ENCODE data around the gene CHST12. TPM values are rescaled to one million over a fixed set of nuclear protein-coding genes. Genes with fewer than 3 reads are reported as not detected.

CHST12 gene
- total and polyA plus RNA-seq, 7 donors, result 6.6 to 12.0 (median 8.2) TPM

DNA sequence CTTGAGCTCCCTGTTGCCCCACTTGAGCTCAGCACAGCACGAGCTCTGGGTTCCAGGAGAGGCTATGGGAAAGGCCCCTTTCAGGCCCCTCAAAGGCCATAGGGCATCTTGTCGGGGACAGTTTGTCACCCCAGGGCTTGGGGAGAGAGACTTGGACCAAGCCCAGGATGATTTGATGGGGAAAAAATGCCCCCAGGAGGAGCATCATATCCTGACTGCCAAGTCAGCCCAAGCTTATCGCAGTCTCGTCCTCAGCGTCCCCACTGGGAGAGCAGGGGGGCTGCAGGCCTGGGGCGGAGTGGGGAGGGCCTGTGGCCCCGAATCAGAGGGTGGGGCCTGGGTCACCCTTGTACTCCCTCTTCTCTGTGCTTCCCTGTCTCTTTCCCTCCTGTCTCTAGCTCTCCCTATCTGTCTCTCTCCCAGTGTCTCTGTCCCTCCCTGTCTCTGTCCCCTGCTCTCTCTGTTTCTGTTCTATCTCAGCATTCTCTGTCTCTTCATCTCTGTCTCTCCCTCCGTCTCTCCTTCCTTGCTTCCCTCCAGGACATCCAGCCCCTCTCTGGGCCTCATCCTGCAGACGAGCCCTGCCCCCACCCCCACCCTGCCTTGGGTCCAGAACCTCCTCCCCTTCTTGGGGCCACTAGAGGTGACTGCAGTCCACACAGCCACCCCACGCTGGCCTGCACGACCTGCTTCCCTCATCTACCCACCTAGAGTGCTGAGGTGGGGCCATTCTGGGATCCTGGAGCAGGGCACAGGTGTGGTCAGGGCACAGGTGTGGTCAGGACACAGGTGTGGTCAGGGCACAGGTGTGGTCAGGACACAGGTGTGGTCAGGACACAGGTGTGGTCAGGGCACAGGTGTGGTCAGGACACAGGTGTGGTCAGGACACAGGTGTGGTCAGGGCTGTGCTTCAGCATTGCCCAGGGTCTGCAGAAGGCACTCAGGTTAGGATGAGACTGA, 90.1 kb downstream of the CHST12 start:
- Histone ChIP-seq H3K36me3 (ENCODE audit: insufficient read depth in 1 of 2, low read depth in 1 of 2) (no peaks in the 10 kb centered on the region), H3K4me1 (peaks cover 5% of the 10 kb centered on the region), H3K4me3 (no peak overlapping the region), H3K27me3 (ENCODE audit: insufficient read depth in 3 of 3, low read length in 2 of 3) (peaks cover 0 to 42% (median 11%) of the 10 kb centered on the region in 3 donors), H3K9me3 (no peaks in the 10 kb centered on the region), H3K27ac (no peak overlapping the region)
- DNase-seq, result no peak
- 39 to 40% (median 40%) methylated on average over 10 of the region's 11 CpGs for WGBS, 3 donors
- no peak for ATAC-seq
- intact Hi-C loops (cut with DNase I), result no loop called here
- TF ChIP-seq, protein P1, sequence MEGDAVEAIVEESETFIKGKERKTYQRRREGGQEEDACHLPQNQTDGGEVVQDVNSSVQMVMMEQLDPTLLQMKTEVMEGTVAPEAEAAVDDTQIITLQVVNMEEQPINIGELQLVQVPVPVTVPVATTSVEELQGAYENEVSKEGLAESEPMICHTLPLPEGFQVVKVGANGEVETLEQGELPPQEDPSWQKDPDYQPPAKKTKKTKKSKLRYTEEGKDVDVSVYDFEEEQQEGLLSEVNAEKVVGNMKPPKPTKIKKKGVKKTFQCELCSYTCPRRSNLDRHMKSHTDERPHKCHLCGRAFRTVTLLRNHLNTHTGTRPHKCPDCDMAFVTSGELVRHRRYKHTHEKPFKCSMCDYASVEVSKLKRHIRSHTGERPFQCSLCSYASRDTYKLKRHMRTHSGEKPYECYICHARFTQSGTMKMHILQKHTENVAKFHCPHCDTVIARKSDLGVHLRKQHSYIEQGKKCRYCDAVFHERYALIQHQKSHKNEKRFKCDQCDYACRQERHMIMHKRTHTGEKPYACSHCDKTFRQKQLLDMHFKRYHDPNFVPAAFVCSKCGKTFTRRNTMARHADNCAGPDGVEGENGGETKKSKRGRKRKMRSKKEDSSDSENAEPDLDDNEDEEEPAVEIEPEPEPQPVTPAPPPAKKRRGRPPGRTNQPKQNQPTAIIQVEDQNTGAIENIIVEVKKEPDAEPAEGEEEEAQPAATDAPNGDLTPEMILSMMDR (IDR thresholded peaks at IDR 0.05), result no peak

GRCh38 chr7:2494191-2495130, 91.0 kb downstream of the CHST12 start:
- ATAC-seq (peak in 1 of 4 donors; percentile 23), DNase-seq (no peak)
- Histone ChIP-seq H3K27ac (no peak overlapping the region), H3K36me3 (ENCODE audit: insufficient read depth in 1 of 2, low read depth in 1 of 2) (no peaks in the 10 kb centered on the region), H3K9me3 (no peaks in the 10 kb centered on the region), H3K27me3 (ENCODE audit: insufficient read depth in 3 of 3, low read length in 2 of 3) (peaks cover 0 to 41% (median 11%) of the 10 kb centered on the region in 3 donors), H3K4me1 (peaks cover 5% of the 10 kb centered on the region), H3K4me3 (no peak overlapping the region)
- TF ChIP-seq, protein P1 (IDR thresholded peaks at IDR 0.05), result no peak
- WGBS, 3 donors, result 45 to 51% (median 49%) methylated on average over 27 to 32 of the region's 32 CpGs
- intact Hi-C loops (cut with DNase I), result no loop called here

- Histone ChIP-seq H3K27ac (no peak overlapping the region), H3K27me3 (ENCODE audit: insufficient read depth in 3 of 3, low read length in 2 of 3) (peaks cover 0 to 41% (median 11%) of the 10 kb centered on the region in 3 donors), H3K4me3 (no peak overlapping the region), H3K36me3 (ENCODE audit: insufficient read depth in 1 of 2, low read depth in 1 of 2) (no peaks in the 10 kb centered on the region), H3K9me3 (no peaks in the 10 kb centered on the region), H3K4me1 (peaks cover 5% of the 10 kb centered on the region)
- DNase-seq (no peak), ATAC-seq (no peak)
- TF ChIP-seq, protein P1 (IDR thresholded peaks at IDR 0.05), result no peak
- intact Hi-C loops (cut with DNase I), result no loop called here
- 52 to 61% (median 58%) methylated on average over 22 to 25 of the region's 25 CpGs for WGBS, 3 donors
Measured at GRCh38 chr7:2495418-2496299, 92.2 kb downstream of the CHST12 start.

GRCh38 chr7:2496375-2496774, 93.0 kb downstream of the CHST12 start:
- TF ChIP-seq, protein P1 (IDR thresholded peaks at IDR 0.05), result no peak
- H3K4me1 ChIP-seq, result peaks cover 5% of the 10 kb centered on the region
- H3K9me3 ChIP-seq, result no peaks in the 10 kb centered on the region
- no peak overlapping the region for H3K27ac ChIP-seq
- H3K4me3 ChIP-seq, result no peak overlapping the region
- H3K36me3 ChIP-seq (ENCODE audit: insufficient read depth in 1 of 2, low read depth in 1 of 2), result no peaks in the 10 kb centered on the region
- H3K27me3 ChIP-seq (ENCODE audit: insufficient read depth in 3 of 3, low read length in 2 of 3), result peaks cover 0 to 41% (median 8%) of the 10 kb centered on the region in 3 donors
- intact Hi-C loops (cut with DNase I), result no loop called here
- ATAC-seq (no peak), DNase-seq (no peak)
- 56 to 66% (median 62%) methylated on average over 9 of the region's 9 CpGs for WGBS, 3 donors

Data from psoas muscle (tissue), 8 donors.